ENCODE measurements around the gene RNF148.

- TF ChIP-seq CTCF (IDR thresholded peaks at IDR 0.05; ENCODE audit: insufficient read depth, low read depth, low read length) = no peak
- no peak for TF ChIP-seq EZH2 (IDR thresholded peaks at IDR 0.05; ENCODE audit: insufficient read depth, low read length)
Measured at GRCh38 chr7:122715183-122715582, 12.5 kb upstream of the RNF148 start.
